HG03108 (cell line): Measurements from ENCODE around the gene SPP2.

Source experiments
- ATAC-seq: cut with Tn5 transposase; IDR thresholded peaks from one replicate; pipeline ENCODE4 v1.9.1; 2021; ENCODE audit warnings: moderate library complexity; ENCODE audit not compliant: unreplicated experiment

The SPP2 gene

GRCh38 chr2:234050455-234051135 lies at the start of gene SPP2:
SPP2 (plus strand) TSS chr2:234050702; CDS start chr2:234050787, 85 bp downstream.
- no peak for ATAC-seq

- no peak for ATAC-seq
These were observed 48.9 kb upstream of the SPP2 start for GRCh38 chr2:234001380-234002160.

GRCh38 chr2:234002281-234002680 lies 48.2 kb upstream of the SPP2 start:
- ATAC-seq, result no peak

- ATAC-seq, result no peak
These were observed 46.4 kb upstream of the SPP2 start for GRCh38 chr2:234003972-234004617.

GRCh38 chr2:234005126-234005525 lies 45.4 kb upstream of the SPP2 start:
- no peak for ATAC-seq

GRCh38 chr2:234006501-234006900 lies 44.0 kb upstream of the SPP2 start:
- no peak for ATAC-seq

GRCh38 chr2:234014427-234014826 lies 36.1 kb upstream of the SPP2 start:
- no peak for ATAC-seq

- no peak for ATAC-seq
These were observed 34.6 kb upstream of the SPP2 start for GRCh38 chr2:234015861-234016260.

GRCh38 chr2:234019896-234020295 lies 30.6 kb upstream of the SPP2 start:
- ATAC-seq, result no peak

GRCh38 chr2:234020332-234020731 lies 30.2 kb upstream of the SPP2 start:
- ATAC-seq, result no peak

- ATAC-seq, result no peak
These were observed 28.1 kb upstream of the SPP2 start for GRCh38 chr2:234022424-234022823.

- ATAC-seq, result no peak
These were observed 26.2 kb upstream of the SPP2 start for GRCh38 chr2:234024304-234024703.

- no peak for ATAC-seq
These were observed 25.0 kb upstream of the SPP2 start for GRCh38 chr2:234025466-234025865.

GRCh38 chr2:234025891-234026401 lies 24.6 kb upstream of the SPP2 start:
- ATAC-seq, result no peak

GRCh38 chr2:234026693-234027254 lies 23.7 kb upstream of the SPP2 start:
- no peak for ATAC-seq

- ATAC-seq, result no peak
These were observed 22.9 kb upstream of the SPP2 start for GRCh38 chr2:234027641-234028040.

GRCh38 chr2:234029150-234029733 lies 21.3 kb upstream of the SPP2 start:
- no peak for ATAC-seq

- ATAC-seq, result no peak
These were observed 19.3 kb upstream of the SPP2 start for GRCh38 chr2:234031207-234031606.

- no peak for ATAC-seq
These were observed 18.1 kb upstream of the SPP2 start for GRCh38 chr2:234032279-234032856.

GRCh38 chr2:234033174-234033573 lies 17.3 kb upstream of the SPP2 start:
- ATAC-seq, result no peak

GRCh38 chr2:234033885-234034284 lies 16.6 kb upstream of the SPP2 start:
- ATAC-seq, result no peak
